ENCODE measurements around the gene PRCC. TPM values are rescaled to one million over a fixed set of nuclear protein-coding genes. Genes with fewer than 3 reads are reported as not detected.
A peak's percentile ranks its signal among the peaks of the same experiment; 100 is the strongest.

The PRCC gene
- total RNA-seq, 2 donors from 2014 or later = 67.7 to 84.4 TPM

DNA sequence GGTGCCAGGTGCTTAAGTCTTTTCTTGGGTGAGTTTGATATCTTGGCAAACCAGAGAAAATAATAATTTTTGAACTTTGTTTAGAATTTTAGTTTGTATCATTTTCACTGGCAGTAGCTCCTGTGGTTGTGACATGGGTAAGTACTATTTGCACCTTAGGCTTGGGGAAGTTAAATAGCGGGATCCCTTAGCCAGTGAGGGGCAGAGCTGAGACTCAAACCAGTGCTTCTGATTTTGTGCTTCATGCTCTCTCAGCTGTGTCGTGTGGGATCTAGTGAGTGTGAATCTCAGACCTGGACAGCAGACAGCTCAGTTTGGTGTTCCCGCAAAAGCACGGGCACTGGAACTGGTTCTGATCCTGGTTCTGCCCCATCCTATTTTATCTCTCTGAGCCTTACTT lies 9.6 kb downstream of the PRCC start:
- ATAC-seq (replicated peaks in 1 of 2) = no peak
- peak overlapping the region; percentile 19 for H3K27ac Mint-ChIP-seq
- no peak for DNase-seq
- H3K36me3 Mint-ChIP-seq (ENCODE audit: insufficient read depth in 2 of 2) = peaks cover 2 to 19% of the 10 kb centered on the region in 2 donors
- H3K4me1 Mint-ChIP-seq (ENCODE audit: low read depth) = peaks cover 66% of the 10 kb centered on the region
- no peaks in the 10 kb centered on the region for H3K9me3 Mint-ChIP-seq
- H3K27me3 Mint-ChIP-seq (ENCODE audit: low read depth) = no peaks in the 10 kb centered on the region
- no peak overlapping the region for H3K4me3 Mint-ChIP-seq

DNA sequence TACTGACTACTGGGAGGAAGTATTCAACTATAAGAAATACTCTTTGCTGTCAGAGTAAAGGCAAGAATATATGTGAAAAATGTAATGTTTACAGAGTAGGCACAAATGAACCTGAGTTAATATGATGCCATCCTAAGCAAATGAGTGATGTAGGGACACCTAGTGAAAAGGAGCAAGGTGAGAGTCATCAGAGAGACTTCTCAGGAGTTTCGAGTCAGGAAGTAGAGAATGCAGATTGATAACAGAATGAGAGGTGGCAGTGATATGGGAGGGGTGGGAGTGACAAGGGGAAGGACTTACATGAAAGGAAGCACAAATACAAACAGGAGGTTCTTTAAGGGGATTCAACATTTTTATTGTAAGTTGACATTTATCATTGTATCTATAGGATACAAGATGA lies 10.2 kb downstream of the PRCC start:
- Mint-ChIP-seq H3K36me3 (ENCODE audit: insufficient read depth in 2 of 2) (peaks cover 2 to 19% of the 10 kb centered on the region in 2 donors), H3K9me3 (no peaks in the 10 kb centered on the region), H3K4me3 (peak overlapping the region in 1 of 2 donors; percentile 0), H3K4me1 (ENCODE audit: low read depth) (peaks cover 60% of the 10 kb centered on the region), H3K27me3 (ENCODE audit: low read depth) (no peaks in the 10 kb centered on the region), H3K27ac (peak overlapping the region; percentile 41)
- no peak for DNase-seq
- no peak for ATAC-seq (replicated peaks in 1 of 2)

DNA sequence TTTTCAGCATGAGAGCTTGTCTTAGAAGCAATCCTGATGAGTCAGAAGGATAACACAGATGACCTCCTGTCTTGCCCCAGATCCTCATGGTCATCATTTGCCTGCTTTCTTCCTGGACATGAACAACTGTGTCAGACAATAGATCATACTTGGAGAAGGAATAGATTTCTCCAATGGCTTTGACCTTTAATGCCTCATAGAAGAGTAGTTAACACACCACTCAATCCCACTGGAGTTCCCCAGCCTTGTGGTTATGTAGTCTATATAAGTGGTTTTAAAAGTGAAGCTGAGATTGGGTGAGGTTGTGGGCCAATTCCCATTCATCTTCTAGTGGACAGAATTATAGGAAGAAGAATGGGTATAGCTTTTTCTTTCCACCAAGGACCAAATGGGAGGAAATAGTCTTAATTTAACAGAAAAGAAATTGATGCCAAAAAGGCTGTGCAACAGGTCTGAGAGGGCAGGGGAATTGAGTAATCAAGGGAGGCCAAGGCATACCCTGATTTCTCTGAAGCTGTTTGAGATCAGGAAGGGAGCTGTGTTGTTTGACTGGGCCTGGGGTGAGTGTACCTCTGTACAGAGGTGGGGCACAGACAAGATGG lies 14.4 kb downstream of the PRCC start:
- Mint-ChIP-seq H3K27me3 (ENCODE audit: low read depth) (no peaks in the 10 kb centered on the region), H3K27ac (peak overlapping the region; percentile 29), H3K4me1 (ENCODE audit: low read depth) (peaks cover 28% of the 10 kb centered on the region), H3K9me3 (no peaks in the 10 kb centered on the region), H3K36me3 (ENCODE audit: insufficient read depth in 2 of 2) (peaks cover 2 to 16% of the 10 kb centered on the region in 2 donors), H3K4me3 (no peak overlapping the region)
- ATAC-seq (replicated peaks in 1 of 2) (peak; percentile 37 to 80), DNase-seq (no peak)

DNA sequence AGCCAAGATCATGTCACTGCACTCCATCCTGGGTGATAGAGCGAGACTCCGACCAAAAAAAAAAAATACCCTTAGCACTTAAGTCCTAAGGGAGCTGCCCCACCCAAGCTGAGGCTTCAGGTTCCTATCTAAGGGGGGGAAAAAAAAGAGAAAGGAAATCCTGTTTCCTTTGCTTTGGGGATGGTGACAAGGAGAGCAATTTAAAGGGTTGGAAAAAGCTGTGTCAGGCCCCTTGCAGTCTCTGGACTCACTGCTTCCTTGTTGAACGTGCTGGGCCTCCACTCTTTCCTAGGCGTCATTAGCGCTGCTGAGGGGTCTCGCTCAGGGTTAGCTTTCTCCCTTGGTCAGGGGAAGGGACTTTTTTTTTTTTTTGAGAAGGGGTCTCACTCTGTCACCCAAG lies 18.1 kb downstream of the PRCC start:
- no peak overlapping the region for H3K4me3 Mint-ChIP-seq
- no peaks in the 10 kb centered on the region for H3K27me3 Mint-ChIP-seq (ENCODE audit: low read depth)
- no peak overlapping the region for H3K27ac Mint-ChIP-seq
- ATAC-seq (replicated peaks in 1 of 2) = no peak
- no peak for DNase-seq
- H3K9me3 Mint-ChIP-seq = no peaks in the 10 kb centered on the region
- H3K4me1 Mint-ChIP-seq (ENCODE audit: low read depth) = peaks cover 11% of the 10 kb centered on the region
- peaks cover 10 to 23% of the 10 kb centered on the region in 2 donors for H3K36me3 Mint-ChIP-seq (ENCODE audit: insufficient read depth in 2 of 2)

DNA sequence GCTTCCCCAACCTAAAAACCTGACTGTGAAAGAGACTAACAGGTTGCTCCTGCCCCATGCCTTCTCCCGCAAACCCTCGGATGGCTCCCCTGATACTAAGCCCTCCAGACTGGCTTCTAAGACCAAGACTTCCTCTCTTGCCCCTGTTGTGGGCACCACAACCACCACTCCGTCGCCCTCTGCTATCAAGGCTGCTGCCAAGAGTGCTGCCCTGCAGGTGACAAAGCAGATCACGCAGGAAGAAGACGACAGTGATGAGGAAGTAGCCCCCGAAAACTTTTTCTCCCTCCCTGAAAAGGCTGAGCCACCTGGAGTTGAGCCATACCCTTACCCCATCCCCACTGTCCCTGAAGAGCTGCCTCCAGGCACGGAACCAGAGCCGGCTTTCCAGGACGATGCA lies 19.3 kb downstream of the PRCC start:
- DNase-seq (no peak), ATAC-seq (replicated peaks in 1 of 2) (no peak)
- Mint-ChIP-seq H3K27ac (no peak overlapping the region), H3K27me3 (ENCODE audit: low read depth) (no peaks in the 10 kb centered on the region), H3K9me3 (no peaks in the 10 kb centered on the region), H3K36me3 (ENCODE audit: insufficient read depth in 2 of 2) (peaks cover 9 to 19% of the 10 kb centered on the region in 2 donors), H3K4me3 (no peak overlapping the region), H3K4me1 (ENCODE audit: low read depth) (peaks cover 3% of the 10 kb centered on the region)

DNA sequence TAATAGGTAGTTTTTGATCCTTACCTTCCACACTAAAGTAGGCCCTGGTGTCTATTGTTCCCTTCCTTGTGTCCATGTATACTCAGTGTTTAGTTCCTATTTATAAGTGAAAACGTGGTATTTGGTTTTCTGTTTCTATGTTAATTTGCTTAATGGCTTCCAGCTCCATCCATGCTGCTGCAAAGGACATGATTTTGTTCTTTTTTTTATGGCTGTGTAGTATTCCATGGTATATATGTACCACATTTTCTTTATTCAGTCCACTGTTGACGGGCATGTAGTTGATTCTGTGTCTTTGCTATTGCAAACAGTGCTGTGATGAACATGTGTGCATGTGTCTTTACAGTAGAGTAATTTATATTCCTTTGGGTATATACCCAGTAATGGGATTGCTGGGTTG lies 20.8 kb downstream of the PRCC start:
- DNase-seq = no peak
- H3K9me3 Mint-ChIP-seq = no peaks in the 10 kb centered on the region
- no peaks in the 10 kb centered on the region for H3K4me1 Mint-ChIP-seq (ENCODE audit: low read depth)
- H3K36me3 Mint-ChIP-seq (ENCODE audit: insufficient read depth in 2 of 2) = peaks cover 10 to 16% of the 10 kb centered on the region in 2 donors
- no peak overlapping the region for H3K27ac Mint-ChIP-seq
- no peak for ATAC-seq (replicated peaks in 1 of 2)
- H3K4me3 Mint-ChIP-seq = no peak overlapping the region
- no peaks in the 10 kb centered on the region for H3K27me3 Mint-ChIP-seq (ENCODE audit: low read depth)

DNA sequence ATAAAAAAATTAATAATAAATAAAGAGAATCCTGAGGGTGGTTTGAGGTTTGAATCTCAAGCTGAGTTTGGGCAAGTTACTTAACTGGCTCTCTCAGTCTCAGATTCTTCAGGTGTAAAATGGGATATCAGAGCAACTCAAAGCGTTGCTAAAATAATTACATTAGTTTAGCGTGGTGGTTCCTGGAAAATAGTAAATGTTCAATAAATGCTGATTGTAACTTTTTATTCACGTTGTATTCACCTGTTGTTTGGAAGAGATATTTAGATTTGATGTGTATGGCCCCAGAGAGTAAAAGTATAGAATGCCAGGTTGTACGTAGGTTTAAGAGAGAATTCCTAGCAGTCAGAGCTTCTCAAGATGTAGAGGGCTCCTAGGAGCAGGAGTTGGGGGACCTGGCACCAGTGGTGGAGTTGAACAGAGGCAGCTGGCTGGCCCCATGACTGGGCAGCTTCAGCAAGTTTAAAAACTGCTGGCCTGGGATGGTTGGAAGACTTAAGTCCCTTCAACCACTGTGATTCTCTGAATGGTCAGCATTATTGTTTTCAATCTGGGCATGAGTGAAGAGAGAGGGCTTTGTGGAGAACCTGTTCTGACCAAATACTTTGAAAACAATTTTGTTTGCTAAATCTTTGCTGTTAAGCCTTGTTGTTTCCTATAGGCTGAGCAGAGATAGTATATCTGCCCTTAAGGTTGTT lies 22.4 kb downstream of the PRCC start:
- ATAC-seq (replicated peaks in 1 of 2) = no peak
- H3K4me1 Mint-ChIP-seq (ENCODE audit: low read depth) = no peaks in the 10 kb centered on the region
- no peaks in the 10 kb centered on the region for H3K9me3 Mint-ChIP-seq
- no peak for DNase-seq
- peak overlapping the region; percentile 24 for H3K27ac Mint-ChIP-seq
- H3K4me3 Mint-ChIP-seq = no peak overlapping the region
- peaks cover 10 to 13% of the 10 kb centered on the region in 2 donors for H3K36me3 Mint-ChIP-seq (ENCODE audit: insufficient read depth in 2 of 2)
- no peaks in the 10 kb centered on the region for H3K27me3 Mint-ChIP-seq (ENCODE audit: low read depth)

DNA sequence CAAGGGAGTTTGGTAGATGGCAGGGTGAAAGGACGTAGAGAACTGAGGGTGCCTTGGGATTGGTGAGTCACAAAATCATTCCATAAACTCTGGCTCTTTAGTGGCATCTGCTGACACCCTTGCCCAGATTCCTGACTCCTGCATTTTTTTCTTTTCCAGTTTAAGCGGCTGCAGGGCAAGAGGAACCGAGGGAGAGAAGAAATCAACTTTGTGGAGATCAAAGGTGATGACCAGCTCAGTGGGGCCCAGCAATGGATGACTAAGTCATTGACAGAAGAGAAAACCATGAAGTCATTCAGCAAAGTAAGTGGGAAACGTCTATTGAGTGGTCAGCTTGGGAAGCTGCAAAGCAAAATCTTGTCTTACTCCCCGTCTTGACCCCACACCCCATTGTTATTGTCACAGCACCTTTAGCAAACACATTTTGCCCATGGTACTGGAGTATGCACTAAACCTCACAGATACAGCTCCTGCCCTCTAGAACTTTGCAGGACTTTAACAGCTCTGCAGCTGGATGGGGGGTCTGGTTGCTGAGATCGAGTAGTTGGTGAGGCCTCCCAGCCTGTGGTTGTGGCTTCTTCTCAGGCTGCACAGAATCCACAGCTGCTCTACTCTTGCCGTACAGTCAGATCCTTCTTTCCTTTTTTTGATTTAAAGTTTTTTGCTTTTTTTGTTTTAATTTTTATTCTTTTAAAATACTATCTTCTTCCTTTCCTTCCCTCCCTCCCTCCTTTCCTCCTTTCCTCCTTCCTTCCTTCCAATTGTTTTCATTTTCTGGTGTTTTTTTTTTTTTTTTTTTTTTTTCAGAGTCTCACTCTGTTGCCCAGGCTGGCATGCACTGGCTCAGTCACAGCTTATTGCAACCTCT lies 27.4 kb downstream of the PRCC start:
- H3K27me3 Mint-ChIP-seq (ENCODE audit: low read depth) = no peaks in the 10 kb centered on the region
- no peaks in the 10 kb centered on the region for H3K4me1 Mint-ChIP-seq (ENCODE audit: low read depth)
- no peak for ATAC-seq (replicated peaks in 1 of 2)
- no peak for DNase-seq
- no peak overlapping the region for H3K4me3 Mint-ChIP-seq
- H3K9me3 Mint-ChIP-seq = no peaks in the 10 kb centered on the region
- H3K27ac Mint-ChIP-seq = no peak overlapping the region
- H3K36me3 Mint-ChIP-seq (ENCODE audit: insufficient read depth in 2 of 2) = peaks cover 10 to 31% of the 10 kb centered on the region in 2 donors

DNA sequence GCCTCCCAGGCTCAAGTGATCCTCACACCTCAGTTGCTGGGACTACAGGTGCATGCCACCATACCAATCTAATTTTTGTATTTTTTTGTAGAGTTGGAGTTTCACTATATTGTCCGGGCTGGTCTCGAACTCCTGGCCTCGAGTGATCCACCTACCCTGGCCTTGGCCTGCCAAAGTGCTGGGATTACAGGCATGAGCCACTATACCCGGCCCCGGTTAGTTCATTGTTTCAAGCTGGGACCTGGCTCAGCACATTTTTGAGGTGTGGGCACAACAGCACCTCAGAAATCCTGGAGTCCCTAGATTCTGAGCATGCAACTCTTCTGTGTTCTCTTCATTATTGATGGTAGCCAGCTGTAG lies 28.0 kb downstream of the PRCC start:
- Mint-ChIP-seq H3K27me3 (ENCODE audit: low read depth) (no peaks in the 10 kb centered on the region), H3K9me3 (no peaks in the 10 kb centered on the region), H3K36me3 (ENCODE audit: insufficient read depth in 2 of 2) (peaks cover 10 to 31% of the 10 kb centered on the region in 2 donors), H3K4me1 (ENCODE audit: low read depth) (no peaks in the 10 kb centered on the region), H3K27ac (no peak overlapping the region), H3K4me3 (no peak overlapping the region)
- ATAC-seq (replicated peaks in 1 of 2) (no peak), DNase-seq (no peak)

DNA sequence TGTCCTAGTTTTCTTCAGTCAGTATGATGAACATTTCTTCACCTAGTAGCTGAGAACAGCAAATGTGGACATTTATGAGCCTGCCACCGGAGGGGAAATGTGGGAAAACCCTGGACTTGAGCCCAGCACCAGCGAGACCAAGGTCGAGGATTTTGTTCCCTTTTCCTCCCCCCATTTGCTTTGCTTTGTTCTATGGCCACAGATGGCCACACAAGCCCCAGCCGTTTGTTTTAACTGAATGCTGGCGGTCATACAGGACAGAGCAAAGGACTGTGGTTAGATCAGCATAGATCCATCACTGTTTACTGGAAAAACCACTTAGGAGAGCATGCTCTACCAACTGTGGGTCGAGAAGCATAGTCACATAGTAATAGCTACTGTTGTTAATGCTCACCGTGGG lies 28.5 kb downstream of the PRCC start:
- Mint-ChIP-seq H3K27me3 (ENCODE audit: low read depth) (no peaks in the 10 kb centered on the region), H3K4me1 (ENCODE audit: low read depth) (peaks cover under 1% of the 10 kb centered on the region), H3K4me3 (no peak overlapping the region), H3K27ac (no peak overlapping the region), H3K9me3 (no peaks in the 10 kb centered on the region), H3K36me3 (ENCODE audit: insufficient read depth in 2 of 2) (peaks cover 10 to 30% of the 10 kb centered on the region in 2 donors)
- DNase-seq (no peak), ATAC-seq (replicated peaks in 1 of 2) (no peak)

DNA sequence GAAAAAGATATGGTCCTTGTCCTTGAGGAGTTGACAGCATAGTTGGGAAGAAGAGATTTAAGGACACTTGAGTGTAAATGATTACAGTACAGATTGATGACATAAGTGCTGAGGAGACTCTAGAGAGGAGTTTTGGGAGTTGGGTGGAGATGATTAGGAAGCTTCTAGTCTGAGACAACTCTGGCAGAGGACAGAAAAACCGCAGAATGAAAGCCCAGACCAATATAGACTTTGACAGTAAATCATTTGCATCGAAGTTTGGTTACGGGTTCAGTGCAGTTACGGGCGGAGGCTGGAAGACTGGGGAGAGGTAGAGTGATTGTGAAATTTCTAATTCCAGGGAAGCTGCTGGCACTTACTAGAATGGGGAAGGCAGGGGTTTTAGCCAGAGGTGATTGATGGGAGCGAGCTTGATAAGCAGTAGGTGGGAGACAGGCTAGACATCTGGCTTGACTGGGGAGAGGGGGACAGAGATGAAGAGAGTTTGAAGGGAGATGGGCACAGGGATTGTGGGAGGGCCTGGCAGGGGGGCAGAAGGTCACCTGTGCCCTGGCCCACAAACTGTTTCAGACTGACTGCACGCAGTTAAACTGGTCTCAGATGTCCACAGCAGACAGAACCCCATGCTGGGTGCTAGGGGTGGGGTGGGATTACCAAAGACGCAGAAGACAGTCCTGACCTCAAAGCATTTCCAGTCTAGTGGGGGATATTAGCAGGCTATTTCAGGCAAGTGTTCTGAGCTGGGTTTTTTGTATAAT lies 29.2 kb downstream of the PRCC start:
- no peak for ATAC-seq (replicated peaks in 1 of 2)
- Mint-ChIP-seq H3K36me3 (ENCODE audit: insufficient read depth in 2 of 2) (peaks cover 12 to 28% of the 10 kb centered on the region in 2 donors), H3K9me3 (no peaks in the 10 kb centered on the region), H3K27ac (peak overlapping the region; percentile 13), H3K4me1 (ENCODE audit: low read depth) (peaks cover 8% of the 10 kb centered on the region), H3K27me3 (ENCODE audit: low read depth) (no peaks in the 10 kb centered on the region), H3K4me3 (no peak overlapping the region)
- DNase-seq = no peak

DNA sequence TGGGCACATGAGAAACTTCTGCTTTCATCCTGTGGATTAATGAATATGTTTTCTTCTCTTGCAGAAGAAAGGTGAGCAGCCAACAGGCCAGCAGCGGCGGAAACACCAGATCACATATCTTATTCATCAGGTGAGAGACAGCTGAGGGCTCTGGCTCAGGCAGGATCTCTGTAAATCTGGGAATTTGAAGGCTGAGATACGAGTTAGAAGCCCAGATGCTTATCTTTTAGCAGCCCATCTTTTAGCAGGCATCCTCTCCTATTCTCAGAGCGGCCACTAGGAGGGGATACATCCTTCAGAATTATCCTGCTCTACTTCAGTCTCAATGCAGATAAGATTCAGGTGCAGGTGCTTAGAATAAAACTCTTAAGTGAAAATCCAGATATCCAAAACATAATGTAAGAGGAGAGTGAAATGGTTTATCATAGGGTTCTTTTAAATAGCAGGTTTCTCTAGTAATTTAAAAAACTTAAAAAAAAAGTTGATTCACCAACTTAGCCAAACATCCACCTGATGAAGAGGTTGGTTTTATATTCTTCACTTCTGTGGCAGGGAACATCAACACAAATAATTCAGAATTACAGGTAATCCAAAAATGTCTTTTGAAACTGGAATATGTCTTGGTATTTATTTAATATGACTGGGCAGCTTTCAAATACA lies 30.0 kb downstream of the PRCC start:
- Mint-ChIP-seq H3K9me3 (no peaks in the 10 kb centered on the region), H3K27ac (no peak overlapping the region), H3K4me3 (no peak overlapping the region), H3K4me1 (ENCODE audit: low read depth) (peaks cover 16% of the 10 kb centered on the region), H3K36me3 (ENCODE audit: insufficient read depth in 2 of 2) (peaks cover 10 to 27% of the 10 kb centered on the region in 2 donors), H3K27me3 (ENCODE audit: low read depth) (no peaks in the 10 kb centered on the region)
- peak; percentile 53 to 62 for ATAC-seq (replicated peaks in 1 of 2)
- peak; percentile 60 to 65 for DNase-seq

Measured in activated T-cell treated with anti-CD3 and anti-CD28 coated beads, Interleukin-2, amount 50 U/mL, for 72 hours (primary cell).